ENCODE measurements around the gene ATF6B. TPM values are rescaled to one million over a fixed set of nuclear protein-coding genes. Genes with fewer than 3 reads are reported as not detected.
A peak's percentile ranks its signal among the peaks of the same experiment; 100 is the strongest.
"Not testable (repeated sequence)": the region's sequence is repeated elsewhere in the genome, so short reads cannot be mapped to it uniquely, and the experiment has no call there.

The ATF6B gene
- total and polyA plus RNA-seq, 8 donors: 20.9 to 718 (median 54.2) TPM

DNA sequence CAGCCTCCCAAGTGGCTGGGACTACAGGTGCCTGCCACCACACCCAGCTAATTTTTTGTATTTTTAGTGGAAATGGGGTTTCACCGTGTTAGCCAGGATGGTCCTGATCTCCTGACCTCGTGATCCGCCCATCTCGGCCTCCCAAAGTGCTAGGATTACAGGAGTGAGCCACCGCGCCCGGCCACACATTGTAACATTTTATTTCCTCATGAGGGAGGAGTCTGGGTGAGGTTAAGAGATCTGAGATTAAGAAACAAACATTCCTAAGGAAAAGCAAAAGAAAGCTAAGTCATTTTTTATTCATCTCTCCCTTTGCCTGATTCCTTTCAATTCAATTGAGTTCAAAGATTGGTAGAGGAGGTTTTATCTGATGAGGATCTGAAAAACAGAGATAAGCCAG, 16.2 kb upstream of the ATF6B start:
- WGBS, 5 donors: 26 to 63% (median 44%) methylated on average over 7 of the region's 7 CpGs
- H3K9me3 ChIP-seq; intact Hi-C loops (cut with DNase I; ENCODE audit: low total_unique reads); H3K4me3 ChIP-seq: not testable (repeated sequence)
- peak; percentile 48 to 61 for DNase-seq
- TF ChIP-seq POLR2AphosphoS5 (IDR thresholded peaks at IDR 0.05): peak in 1 of 3 donors; percentile 9
- Histone ChIP-seq H3K36me3 (peaks cover 0 to 10% (median 5%) of the 10 kb centered on the region in 4 donors), H3K4me1 (peaks cover 0 to 16% (median 8%) of the 10 kb centered on the region in 4 donors), H3K27ac (peak overlapping the region in 2 of 5 donors; percentile 52 to 61), H3K27me3 (peaks cover 0 to 11% (median 0%) of the 10 kb centered on the region in 3 donors)

DNA sequence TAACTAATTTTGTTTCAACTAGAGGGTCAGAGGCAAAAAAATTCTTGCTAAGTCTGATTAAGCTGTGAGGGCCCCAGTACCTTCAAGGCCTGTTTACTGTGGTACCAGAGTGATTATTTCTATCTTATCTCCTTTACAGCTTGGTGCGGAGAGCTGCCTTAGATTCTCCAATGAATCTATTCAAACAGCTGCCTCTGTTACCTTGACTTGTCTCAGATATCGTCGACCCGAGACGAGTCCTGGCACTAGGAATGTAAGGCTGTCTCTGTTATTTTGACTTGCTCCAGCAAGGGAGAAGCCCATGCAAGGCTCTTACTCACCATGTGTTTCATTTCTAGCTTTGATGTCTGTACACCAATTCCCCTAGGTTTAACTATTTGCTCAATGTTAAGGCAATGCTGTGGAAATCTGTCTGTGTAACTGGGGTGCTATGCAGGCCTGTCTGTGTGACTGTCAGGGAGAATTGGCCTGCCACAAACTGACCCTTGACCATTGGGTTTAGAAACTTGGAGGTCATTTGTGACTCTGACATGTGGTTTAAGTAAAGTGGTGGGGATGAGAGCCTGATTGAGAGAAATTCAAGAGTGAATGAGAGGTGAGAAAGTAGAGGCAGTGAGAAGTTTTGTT, 12.5 kb upstream of the ATF6B start:
- Histone ChIP-seq H3K36me3 (no peaks in the 10 kb centered on the region), H3K4me1 (peaks cover 0 to 6% (median 2%) of the 10 kb centered on the region in 4 donors), H3K27ac (no peak overlapping the region), H3K4me3 (no peak overlapping the region), H3K27me3 (no peaks in the 10 kb centered on the region), H3K9me3 (no peaks in the 10 kb centered on the region)
- intact Hi-C loops (cut with DNase I; ENCODE audit: low total_unique reads): no loop called here
- DNase-seq: no peak
- no peak for TF ChIP-seq POLR2A (IDR thresholded peaks at IDR 0.05)
- TF ChIP-seq, protein P1, sequence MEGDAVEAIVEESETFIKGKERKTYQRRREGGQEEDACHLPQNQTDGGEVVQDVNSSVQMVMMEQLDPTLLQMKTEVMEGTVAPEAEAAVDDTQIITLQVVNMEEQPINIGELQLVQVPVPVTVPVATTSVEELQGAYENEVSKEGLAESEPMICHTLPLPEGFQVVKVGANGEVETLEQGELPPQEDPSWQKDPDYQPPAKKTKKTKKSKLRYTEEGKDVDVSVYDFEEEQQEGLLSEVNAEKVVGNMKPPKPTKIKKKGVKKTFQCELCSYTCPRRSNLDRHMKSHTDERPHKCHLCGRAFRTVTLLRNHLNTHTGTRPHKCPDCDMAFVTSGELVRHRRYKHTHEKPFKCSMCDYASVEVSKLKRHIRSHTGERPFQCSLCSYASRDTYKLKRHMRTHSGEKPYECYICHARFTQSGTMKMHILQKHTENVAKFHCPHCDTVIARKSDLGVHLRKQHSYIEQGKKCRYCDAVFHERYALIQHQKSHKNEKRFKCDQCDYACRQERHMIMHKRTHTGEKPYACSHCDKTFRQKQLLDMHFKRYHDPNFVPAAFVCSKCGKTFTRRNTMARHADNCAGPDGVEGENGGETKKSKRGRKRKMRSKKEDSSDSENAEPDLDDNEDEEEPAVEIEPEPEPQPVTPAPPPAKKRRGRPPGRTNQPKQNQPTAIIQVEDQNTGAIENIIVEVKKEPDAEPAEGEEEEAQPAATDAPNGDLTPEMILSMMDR (IDR thresholded peaks at IDR 0.05): no peak
- TF ChIP-seq EP300 (IDR thresholded peaks at IDR 0.05): no peak
- TF ChIP-seq POLR2AphosphoS5 (IDR thresholded peaks at IDR 0.05): no peak
- 57 to 69% (median 66%) methylated on average over 5 of the region's 5 CpGs for WGBS, 5 donors

DNA sequence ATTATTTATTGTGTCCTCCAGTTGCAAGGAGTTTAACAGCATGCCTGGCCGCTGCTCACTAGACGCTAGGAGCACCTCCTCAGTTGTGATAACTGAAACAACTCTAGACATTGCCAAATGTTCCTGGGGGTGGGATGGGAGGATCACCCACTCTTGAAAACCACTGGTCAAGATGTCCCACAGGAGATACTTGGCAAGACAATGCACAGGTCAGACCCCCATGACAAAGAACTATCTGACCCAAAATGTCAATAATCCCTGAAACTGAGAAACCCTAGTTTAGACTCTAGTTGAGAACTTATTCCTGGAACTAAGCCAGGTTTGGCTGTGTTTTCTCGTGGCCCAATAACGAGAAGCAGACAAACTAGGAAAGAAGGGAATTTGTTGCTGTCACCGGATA, 11.5 kb upstream of the ATF6B start:
- Histone ChIP-seq H3K4me1 (peaks cover 0 to 5% (median 2%) of the 10 kb centered on the region in 4 donors), H3K4me3 (no peak overlapping the region), H3K27ac (no peak overlapping the region), H3K36me3 (no peaks in the 10 kb centered on the region), H3K27me3 (no peaks in the 10 kb centered on the region), H3K9me3 (no peaks in the 10 kb centered on the region)
- intact Hi-C loops (cut with DNase I; ENCODE audit: low total_unique reads): no loop called here
- WGBS, 5 donors: 63 to 77% (median 67%) methylated on average over 5 of the region's 5 CpGs
- no peak for TF ChIP-seq POLR2A (IDR thresholded peaks at IDR 0.05)
- no peak for TF ChIP-seq POLR2AphosphoS5 (IDR thresholded peaks at IDR 0.05)
- no peak for TF ChIP-seq EP300 (IDR thresholded peaks at IDR 0.05)
- TF ChIP-seq, protein P1 (IDR thresholded peaks at IDR 0.05): no peak
- no peak for DNase-seq

DNA sequence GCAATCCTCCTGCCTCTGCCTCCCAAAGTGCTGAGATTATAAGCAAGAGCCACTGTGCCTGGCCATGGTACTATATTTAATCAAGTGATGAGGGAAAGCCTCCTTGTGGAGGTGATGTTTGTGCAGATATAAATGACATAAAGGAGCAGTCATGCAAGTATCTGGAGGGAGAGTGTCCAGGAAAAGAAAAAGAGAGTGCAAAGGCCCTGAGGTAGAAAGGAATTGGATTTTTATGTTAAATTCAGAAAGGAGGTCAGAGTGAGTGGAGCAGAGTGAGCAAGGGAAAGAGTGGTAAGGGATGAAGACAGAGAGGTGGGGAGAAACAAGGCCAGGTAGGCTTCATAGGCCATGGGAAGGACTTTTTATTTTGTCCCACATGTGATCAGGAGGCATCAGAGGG, 9.4 kb upstream of the ATF6B start:
- H3K4me3 ChIP-seq: no peak overlapping the region
- H3K4me1 ChIP-seq: no peaks in the 10 kb centered on the region
- H3K27ac ChIP-seq: no peak overlapping the region
- no peaks in the 10 kb centered on the region for H3K36me3 ChIP-seq
- no peak for DNase-seq
- TF ChIP-seq EP300 (IDR thresholded peaks at IDR 0.05): no peak
- no peak for TF ChIP-seq POLR2AphosphoS5 (IDR thresholded peaks at IDR 0.05)
- TF ChIP-seq POLR2A (IDR thresholded peaks at IDR 0.05): no peak
- TF ChIP-seq, protein P1 (IDR thresholded peaks at IDR 0.05): no peak
- H3K27me3 ChIP-seq: no peaks in the 10 kb centered on the region
- intact Hi-C loops (cut with DNase I; ENCODE audit: low total_unique reads): no loop called here
- no peaks in the 10 kb centered on the region for H3K9me3 ChIP-seq

GRCh38 chr6:32133786-32134185, 5.7 kb upstream of the ATF6B start:
- 72 to 86% (median 80%) methylated on average over 4 of the region's 4 CpGs for WGBS, 5 donors
- H3K4me3 ChIP-seq: no peak overlapping the region
- no peak overlapping the region for H3K27ac ChIP-seq
- H3K36me3 ChIP-seq: no peaks in the 10 kb centered on the region
- TF ChIP-seq POLR2AphosphoS5 (IDR thresholded peaks at IDR 0.05): no peak
- TF ChIP-seq, protein P1 (IDR thresholded peaks at IDR 0.05): no peak
- no peak for TF ChIP-seq EP300 (IDR thresholded peaks at IDR 0.05)
- TF ChIP-seq POLR2A (IDR thresholded peaks at IDR 0.05): no peak
- intact Hi-C loops (cut with DNase I; ENCODE audit: low total_unique reads): no loop called here
- H3K9me3 ChIP-seq: no peaks in the 10 kb centered on the region
- DNase-seq: no peak
- peaks cover 10 to 18% (median 12%) of the 10 kb centered on the region in 4 donors for H3K4me1 ChIP-seq
- no peaks in the 10 kb centered on the region for H3K27me3 ChIP-seq

Data from stomach (tissue), 9 donors.